Activated CD4-positive, alpha-beta T cell treated with anti-CD3 and anti-CD28 coated beads, Interleukin-2, amount 50 U/mL, for 1 hour (primary cell): ENCODE data around the gene TSR3.

Experiments
- DNase-seq: peaks from one replicate; pipeline ENCODE4 v3.0.0-alpha.2; 2020

Gene TSR3

DNA sequence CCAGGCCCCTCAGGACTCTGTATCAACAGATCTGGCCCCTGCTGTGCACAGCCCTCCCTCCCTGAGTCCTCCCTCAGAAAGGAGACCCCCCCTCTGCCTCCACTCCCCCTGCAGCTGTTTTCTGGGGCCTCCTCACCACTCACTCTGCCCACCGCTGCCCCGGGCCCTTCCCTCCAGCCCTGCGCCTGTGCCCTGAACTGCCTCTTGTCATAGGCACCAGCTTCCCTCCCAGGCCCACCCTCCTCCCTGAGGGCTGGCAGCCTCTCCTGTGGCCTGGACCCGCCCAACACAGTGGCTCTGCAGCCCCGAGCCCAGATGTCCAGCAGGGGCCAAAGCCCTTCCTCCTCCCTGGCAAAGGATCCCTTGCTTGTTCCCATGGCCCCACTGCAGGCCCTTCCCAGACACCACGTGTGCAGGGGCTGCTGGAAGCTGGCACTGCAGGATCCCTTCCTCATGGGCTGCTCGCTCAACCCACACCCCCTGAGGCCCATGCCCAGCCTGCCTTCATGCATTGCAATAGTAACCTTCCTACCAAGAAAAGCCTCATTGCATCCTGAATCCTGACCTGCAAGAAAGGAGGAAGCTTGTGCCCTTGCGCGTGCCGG is 25.8 kb upstream of the TSR3 start:
- no peak for DNase-seq

DNA sequence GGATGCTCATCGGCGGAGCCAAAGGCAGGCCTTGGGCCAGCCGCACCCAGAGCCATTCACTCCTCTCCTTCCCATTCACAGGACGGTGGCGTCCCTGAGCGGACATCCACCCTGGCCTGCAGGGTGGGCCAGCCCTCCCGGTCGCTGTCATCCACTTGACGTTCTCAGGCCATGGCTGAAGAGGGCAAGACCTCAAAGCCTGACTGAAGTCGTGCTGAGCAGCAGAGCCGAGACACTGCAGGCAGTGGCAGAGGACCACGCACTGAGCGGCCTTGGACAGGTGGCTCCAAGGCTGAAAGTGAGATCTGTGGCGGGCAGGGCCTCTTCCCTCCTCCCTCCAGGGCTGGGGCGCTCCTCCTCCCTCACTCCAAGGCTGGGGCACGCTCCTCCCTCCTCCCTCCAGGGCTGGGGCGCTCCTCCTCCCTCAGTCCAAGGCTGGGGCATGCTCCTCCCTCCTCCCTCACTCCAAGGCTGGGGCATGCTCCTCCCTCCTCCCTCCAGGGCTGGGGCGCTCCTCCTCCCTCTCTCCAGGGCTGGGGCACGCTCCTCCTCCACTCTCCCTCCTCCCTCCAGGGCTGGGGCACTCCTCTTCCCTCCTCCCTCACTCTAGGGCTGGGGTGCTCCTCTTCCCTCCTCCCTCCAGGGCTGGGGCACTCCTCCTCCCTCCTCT is 24.2 kb upstream of the TSR3 start:
- DNase-seq: no peak

DNA sequence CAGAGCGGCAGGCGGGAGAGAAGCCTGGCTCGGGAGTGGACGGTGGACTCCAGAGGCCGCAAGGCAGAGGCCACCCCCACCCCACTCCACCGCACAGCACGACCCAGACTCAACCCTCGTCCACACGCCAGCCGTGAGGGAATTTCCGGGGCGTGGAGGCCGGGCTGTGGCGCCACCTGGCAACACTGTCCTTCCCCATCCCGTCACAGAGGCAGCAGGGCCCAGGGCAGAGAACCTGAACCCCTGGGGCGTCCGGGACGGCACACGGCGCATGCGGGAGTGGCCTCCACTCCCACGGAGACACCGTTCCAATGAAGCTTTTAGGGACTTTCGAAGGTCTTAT is 23.6 kb upstream of the TSR3 start:
- DNase-seq: no peak

DNA sequence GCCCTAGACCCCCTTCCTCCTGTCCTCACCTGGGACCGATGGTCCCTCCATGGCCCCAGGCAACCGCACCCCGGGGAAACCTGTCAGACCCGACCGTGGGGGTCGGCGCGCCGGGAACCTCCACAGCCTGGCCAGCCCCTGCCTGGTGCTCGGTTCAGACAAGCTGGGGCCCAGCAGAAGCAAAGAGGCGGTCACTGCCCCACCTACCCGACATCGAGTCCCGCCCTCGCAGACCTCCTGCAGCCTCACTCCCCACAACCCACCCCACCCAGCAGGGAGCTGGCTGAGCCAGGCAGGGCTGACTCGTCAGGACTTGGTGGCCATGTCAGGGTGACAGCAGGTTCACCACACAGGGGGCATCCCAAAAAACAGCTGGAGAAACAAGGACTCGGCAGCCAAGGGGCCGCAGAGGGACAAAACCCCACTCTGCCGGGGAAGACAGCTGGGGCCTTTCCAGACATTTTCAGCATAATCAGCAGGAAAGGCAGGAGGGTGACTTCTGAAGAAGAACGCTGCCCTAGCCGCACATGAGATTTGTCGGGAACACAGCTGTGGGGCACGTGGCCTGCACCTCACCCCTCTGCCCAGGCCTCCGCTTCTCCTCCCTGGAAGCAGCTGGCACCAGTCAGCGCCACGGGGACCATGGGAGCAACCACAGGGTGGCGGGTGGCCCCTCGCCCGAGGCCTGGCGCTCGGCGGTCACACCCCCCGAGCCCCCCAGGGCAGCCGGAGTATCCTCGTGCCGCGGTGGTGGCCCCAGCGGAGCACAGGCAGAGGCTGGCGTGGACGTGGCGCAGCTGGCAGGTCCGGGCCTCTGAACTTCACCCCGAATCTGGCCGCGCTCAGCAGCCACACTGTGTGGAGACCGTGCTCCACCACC is 23.0 kb upstream of the TSR3 start:
- no peak for DNase-seq

DNA sequence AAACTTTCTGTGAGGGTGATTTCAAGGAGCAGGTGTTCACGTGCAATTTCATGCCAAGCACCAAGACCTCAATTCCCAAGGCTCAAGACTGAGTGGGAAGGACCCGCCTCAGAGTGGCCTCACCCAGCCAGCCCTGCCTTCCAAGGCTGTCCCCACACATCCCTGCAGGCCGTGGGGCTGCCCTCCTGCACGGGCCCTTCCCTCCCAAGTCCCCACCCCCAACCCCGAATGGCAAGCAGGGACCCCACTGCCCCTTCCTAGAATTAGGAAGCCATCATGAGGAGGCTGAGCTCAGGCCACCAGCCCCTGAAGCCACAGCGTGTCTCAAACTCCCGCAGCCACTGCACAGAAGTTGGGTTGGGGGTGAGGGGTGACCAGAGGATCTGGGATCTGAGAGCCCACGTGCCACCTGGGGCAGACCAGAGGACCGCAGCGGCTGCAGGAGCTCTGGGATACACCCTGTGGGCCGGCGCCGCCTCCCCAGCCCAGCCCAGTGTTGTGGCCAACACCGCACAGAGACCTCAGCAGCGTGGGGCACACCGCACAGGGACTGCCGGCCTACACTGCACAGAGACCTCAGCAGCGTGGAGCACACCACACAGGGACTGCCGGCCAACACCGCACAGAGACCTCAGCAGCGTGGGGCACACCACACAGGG is 20.7 kb upstream of the TSR3 start:
- DNase-seq: no peak

DNA sequence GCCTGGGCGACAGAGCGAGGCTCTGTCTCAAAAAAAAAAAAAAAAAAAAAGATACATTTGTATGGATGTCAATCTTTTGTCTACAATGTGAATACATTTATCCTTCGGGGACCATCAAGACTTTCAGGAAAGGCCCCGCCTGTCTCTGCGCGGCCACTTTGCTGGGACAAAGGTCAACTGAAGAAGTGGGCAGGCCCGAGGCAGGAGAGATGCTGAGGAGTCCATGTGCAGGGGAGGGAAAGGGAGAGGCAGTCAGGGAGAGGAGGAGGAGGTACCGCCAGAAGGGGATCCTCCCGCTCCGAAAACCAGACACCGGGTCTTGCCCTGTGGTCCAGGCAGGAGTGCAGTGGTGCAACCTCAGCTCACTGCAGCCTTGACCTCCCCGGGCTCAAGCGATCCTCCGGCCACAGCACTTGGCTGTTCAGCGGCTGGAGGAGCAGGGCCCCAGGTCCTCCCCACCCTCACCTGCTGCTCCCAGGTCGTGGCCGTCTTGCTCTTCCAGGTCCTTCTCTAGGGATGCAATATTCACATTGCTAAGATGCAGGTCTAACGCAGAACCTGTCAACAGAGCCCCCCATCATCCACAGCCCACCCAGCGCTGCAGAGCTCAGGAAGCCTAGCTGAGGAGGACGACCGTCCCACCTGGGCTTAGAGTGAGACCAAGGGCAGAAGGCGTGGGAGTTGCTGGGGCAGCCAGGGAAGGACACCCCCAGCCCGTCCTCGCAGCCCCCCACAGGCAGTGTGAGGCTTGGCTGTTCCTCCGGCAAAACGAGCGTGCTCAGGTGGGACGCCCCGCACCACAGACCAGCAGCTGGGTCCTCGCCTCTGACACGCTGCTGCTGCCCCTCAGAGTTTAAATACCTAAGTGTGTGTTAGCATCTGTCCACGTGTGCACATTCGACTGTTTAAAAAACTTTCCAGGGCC is 19.6 kb upstream of the TSR3 start:
- no peak for DNase-seq

DNA sequence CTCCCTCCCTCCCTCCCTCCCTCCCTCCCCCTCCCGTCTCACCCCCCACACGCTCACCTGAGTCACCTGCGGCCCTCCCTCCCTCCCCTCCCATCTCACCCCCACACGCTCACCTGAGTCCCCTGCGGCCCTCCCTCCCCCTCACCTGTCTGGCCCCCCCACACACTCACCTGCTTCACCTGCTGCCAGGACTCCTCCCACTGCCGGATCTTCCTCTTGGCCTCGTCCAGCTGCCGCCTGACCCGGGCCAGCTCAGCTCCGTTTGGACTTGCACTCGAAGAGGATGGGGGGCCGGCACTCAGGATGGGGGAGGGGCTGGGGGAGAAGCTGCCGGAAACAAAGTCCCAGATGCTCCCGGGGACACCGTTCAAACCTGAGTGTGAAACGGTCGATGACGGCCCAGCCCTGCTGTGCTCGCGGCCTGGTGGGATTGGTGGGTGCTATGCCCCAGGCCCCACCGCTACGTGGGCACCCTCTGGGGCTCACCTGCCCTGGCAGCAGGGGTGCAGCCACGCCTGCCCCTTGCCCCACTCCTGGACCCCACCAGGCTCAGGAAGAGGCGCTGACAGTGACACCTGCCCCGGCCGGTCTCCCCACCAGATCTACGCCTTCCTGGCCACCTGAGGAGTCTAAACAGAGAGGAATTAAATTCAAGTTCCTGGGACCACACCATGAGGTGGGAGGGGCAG is 16.0 kb upstream of the TSR3 start:
- DNase-seq: no peak

DNA sequence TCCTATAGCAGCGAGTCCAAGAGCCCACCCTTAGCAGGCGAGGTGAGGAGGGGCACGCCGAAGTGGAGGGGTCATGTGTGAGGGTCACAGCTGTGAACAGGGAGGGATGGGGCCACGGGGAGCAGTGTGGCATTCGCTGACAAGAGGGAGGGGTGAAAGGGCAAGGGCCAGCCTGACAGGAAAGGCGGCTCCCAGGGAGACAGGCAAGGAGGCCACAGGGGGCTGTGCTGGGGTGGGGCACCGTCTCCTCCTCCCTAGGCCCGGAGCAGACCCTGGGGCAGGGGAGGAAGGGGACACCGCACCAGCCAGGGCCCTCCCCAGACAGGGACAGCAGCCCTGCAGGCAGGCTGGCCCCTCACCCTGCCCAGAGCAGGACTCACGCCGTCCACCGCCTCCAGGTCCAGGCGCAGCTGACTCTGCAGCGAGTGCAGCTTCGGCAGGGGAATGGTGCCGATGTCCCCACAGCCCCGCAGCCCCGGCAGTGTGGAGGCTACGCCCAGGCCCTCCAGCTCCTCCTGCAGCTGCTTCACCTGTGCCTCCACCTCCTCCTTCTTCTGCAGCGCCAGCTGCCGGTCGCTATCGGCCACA is 15.1 kb upstream of the TSR3 start:
- DNase-seq: no peak

DNA sequence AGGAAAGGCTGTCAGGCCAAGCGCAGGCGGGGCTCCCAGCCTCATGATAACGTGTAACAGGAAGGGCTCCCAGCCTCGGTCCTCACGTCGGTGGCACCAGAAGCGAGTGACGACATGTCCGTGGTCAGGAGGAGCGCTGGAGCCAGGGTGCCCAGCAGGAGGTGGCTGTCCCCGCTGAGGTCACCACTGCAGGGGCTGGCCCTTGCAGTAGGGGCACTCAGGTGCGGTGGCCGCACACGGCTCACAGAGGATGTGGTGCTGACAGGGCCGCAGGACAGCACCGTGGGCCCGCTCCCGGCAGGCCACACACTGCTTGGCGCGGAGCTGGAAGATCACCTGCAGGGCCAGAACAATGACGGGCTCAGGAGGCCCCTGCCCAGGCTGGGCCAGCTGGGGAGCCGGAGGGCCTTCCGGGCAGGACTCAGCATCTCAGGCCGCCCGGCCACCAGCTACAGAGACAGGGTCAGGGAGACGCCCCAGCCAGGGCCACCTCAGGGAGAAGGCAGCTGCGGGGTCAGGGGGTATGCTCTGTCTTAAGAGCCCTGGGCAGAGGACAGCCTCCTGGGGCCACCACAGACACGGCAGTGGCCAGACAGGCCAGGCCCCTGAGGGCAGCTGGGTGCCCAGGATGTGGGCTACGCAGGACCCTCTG is 14.5 kb upstream of the TSR3 start:
- no peak for DNase-seq

DNA sequence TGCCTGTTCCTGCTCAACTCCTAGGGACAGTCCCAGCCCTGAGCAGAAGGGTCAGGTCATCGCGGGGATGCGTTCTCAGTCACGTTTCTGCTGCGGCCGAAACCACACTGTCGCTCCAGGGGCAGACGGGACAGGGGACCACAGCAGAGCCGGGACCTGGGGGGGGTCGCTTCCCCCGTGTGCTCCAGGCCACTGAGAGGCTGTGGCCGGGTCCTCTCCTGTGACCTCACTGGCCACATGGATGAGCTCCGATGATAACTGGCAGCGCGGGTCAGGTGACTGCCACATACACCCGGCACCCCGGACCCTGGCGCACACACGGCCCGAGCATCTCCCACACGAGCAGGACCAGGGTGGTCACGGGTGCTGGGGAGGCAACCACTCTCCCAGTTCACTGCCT is 12.8 kb upstream of the TSR3 start:
- DNase-seq: no peak

DNA sequence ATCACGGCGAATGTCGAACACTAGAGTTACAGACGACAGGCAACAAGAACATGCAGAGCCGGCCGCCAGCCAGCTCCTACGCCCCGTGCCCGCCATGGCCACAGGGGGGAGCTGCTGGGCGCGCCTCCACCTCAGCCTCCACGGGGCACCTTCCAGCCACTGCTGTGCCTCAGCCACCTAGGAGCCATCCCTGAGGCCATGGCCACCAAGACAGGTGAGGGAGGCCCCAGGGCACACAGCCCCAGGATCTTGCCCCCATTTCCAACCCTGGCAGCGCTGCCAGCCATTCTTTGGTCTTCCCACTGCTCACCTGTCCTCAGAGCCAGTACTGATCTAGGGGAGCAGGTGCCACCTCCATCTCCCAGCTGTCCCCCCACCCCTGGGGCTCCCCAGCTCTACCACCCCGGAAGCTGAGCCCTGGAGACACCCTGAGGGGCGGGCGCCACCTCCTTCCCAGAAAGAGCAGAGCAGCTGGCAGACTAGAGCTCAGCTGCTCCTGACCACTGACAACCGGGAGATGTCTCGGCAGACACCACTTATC is 11.9 kb upstream of the TSR3 start:
- peak; percentile 73 for DNase-seq

DNA sequence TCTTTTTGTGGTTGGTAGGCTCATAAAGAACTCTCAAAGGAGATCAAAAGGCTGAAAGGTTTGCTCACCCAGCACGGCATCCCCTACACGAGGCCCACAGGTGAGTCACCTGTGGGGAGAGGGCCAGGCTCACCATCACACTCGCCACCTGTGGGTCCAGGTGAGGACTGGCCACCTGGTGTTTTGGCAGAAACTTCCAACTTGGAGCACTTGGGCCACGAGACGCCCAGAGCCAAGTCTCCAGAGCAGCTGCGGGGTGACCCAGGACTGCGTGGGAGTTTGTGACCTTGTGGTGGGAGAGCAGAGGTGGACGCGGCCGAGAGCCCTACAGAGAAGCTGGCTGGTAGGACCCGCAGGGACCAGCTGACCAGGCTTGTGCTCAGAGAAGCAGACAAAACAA is 11.1 kb upstream of the TSR3 start:
- DNase-seq: no peak

DNA sequence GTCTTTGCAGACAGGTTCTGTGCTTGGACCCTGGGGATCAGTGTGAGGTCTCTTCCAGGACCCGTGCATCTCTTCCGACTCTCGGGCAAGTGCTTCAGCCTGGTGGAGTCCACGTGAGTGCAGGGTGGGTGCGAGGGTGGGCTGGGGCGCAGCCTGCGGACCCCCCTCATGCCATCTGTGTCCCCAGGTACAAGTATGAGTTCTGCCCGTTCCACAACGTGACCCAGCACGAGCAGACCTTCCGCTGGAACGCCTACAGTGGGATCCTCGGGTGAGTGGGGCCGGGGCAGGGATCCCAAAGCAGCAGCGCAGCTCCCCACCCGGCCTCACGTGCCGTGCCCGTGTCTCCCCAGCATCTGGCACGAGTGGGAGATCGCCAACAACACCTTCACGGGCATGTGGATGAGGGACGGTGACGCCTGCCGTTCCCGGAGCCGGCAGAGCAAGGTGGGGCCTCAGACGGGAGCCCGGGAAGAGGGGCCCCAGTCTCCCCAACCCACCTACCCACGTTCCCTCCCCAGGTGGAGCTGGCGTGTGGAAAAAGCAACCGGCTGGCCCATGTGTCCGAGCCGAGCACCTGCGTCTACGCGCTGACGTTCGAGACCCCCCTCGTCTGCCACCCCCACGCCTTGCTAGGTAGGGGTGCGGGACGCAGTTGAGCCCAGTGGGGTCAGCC is 10.1 kb upstream of the TSR3 start:
- DNase-seq: no peak

DNA sequence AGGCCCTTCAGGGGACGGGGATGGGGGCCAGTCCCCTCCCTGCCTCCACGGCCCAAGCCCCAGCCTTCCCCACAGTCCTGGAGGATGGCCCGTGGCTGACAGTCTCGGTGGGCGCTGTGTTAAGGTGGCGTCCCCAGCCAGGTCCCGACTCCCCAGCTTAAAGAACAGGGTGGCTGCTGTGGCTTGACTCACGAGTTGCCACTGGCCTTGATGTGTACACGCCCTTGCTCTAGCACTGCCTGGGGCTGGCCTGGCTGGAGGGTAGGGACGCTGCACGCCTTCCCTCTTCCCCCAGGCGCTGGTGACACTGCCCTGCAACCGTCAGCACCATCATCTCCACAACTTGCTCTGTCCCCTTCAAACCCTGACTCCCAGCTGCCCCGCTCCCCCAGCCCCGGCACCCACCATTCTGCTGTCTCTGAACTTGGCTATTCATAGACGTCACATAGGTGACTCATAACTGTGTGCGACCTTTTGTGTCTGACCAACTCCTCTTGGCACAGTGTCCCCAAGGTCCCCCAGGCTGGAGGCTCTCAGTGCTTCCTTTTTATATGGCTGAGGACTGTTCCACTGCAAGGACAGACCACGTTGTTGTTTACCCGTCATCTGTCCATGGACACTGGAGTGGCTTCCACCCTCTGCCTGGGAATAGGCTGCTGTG is 6.4 kb upstream of the TSR3 start:
- no peak for DNase-seq

DNA sequence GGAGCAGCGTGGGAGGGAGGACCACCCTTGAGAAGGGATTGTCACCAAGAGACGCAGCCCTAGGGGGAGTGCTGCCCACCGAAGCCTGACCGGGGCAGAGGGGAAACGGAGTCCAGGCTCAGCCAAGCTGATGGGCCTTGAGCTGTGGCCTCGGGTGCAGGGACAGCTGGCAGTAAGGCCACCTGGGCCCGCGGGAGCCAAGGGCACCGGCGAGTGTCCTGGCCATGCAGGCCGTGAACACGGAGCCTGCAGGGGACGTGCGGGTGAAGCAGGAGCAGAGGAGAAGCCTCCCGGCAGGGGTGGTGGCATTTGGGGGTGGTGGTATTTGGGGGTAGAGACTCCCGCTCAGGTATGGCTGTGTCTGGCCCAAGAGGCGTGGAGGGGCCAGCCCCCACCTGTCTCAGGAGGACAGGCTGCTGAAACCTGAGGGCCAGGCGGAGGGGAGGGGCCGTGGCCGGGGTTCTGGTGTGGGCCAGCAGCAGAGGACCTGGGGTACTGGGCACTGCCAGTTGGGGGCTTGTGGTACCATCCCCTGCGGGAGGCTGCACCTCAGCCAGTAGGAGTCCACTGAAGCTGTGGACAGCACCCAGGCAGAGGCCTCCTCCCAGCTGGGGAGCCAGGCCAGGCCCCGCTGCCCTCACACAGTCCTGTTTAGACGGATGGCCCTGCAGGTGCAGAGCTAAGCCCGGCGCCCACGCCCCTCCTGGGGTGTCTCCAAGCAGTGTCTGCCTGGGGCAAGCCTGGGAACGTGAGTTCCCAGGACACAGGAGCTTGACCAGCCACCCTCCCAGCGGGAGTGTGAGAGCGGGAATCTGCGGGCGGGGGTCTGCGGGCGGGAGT is 4.6 kb upstream of the TSR3 start:
- no peak for DNase-seq

DNA sequence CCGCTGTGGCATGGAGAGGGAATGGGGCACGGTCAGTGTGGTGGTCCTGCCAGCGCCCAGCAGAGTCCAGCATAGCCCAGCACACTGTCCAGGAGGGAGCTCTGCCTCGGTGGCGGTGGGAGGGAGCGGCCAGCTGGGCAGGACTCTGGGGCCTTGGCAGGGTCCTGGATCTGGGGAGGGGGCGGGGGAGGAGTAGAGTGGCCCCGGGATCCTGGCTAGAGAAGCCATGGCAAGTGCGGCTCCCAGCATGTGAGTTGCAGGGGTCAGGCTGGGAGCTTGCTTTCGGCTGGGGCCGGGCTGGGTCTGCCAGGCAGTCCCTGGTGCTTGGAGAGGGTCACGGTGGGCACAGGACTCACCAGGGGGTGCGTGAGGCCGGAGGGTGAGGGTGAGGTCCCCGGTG is 3.9 kb upstream of the TSR3 start:
- no peak for DNase-seq

DNA sequence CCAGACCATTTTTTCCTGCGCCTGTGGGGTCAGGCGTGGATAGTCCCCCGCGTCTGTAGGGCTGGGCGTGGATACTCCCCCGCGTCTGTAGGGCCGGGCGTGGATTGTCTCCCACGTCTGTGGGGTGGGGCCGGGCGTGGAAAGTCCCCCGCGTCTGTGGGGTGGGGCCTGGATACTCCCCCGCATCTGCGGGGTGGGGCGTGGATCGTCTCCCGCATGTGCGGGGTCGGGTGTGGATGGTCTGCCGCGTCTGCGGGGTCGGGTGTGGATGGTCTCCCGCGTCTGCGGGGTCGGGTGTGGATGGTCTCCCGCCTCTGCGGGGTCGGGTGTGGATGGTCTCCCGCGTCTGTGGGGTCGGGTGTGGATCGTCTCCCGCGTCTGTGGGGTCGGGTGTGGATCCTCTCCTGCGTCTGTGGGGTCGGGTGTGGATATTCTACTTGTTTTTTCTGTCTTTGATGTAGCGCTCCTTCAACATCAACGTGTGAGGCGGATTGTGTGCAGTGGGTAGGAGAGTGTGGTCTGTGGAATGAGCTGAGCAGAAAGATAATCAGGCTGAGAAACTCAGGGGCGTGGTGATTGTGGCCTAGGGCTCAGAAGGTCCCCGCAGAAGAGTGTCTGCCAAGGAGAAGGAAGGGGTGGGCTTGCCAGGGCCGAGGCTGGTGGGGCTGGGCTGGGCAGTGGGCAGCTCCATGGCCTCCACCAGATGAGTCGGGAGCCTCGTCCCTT is 3.3 kb upstream of the TSR3 start:
- no peak for DNase-seq

DNA sequence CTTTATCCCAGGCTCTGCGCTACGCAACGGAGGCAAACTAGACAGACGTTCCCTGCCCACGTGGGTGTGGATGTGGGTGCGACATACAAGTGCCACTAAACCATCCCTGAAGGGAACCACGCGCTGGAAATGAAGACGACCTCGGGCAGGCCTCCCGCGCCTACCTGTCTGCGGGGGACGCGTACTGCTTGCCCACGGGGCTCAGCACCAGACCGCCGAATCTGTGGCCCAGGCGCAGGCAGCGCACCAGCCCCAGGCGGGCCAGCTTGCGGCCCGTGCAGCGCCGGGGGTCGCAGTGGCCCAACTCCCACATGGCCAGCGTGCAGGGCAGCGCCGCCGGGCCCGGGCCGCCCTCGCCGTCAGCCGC is 480 bp downstream of the TSR3 start:
- DNase-seq: no peak
